GM19238 (cell line): ENCODE data around the gene SHISAL2B.
"Not testable (repeated sequence)": the region's sequence is repeated elsewhere in the genome, so short reads cannot be mapped to it uniquely, and the experiment has no call there.

Experiments used
- DNase-seq: peaks from one replicate; pipeline ENCODE4 v3.0.0; 2011; ENCODE audit warnings: low spot score; ENCODE audit not compliant: insufficient read length

The SHISAL2B gene

GRCh38 chr5:64696414-64696813 lies 6.1 kb downstream of the SHISAL2B start:
- not testable (repeated sequence) for DNase-seq

- DNase-seq, result no peak
These were observed 10.5 kb downstream of the SHISAL2B start for GRCh38 chr5:64700765-64701164.

- DNase-seq, result not testable (repeated sequence)
These were observed 15.8 kb downstream of the SHISAL2B start for GRCh38 chr5:64706074-64706473.

- no peak for DNase-seq
These were observed 16.9 kb downstream of the SHISAL2B start for GRCh38 chr5:64707191-64707590.

- DNase-seq, result not testable (repeated sequence)
These were observed 24.2 kb downstream of the SHISAL2B start for GRCh38 chr5:64714495-64714894.

GRCh38 chr5:64722588-64722987 lies 32.3 kb downstream of the SHISAL2B start:
- DNase-seq, result no peak

GRCh38 chr5:64727150-64727549 lies 36.8 kb downstream of the SHISAL2B start:
- DNase-seq, result no peak

GRCh38 chr5:64742411-64742810 lies 52.1 kb downstream of the SHISAL2B start:
- DNase-seq, result no peak

- no peak for DNase-seq
These were observed 52.5 kb downstream of the SHISAL2B start for GRCh38 chr5:64742821-64743220.

- DNase-seq, result no peak
These were observed 54.6 kb downstream of the SHISAL2B start for GRCh38 chr5:64744914-64745313.

- no peak for DNase-seq
These were observed 56.1 kb downstream of the SHISAL2B start for GRCh38 chr5:64746446-64746845.

- no peak for DNase-seq
These were observed 59.1 kb downstream of the SHISAL2B start for GRCh38 chr5:64749385-64749784.

- DNase-seq, result no peak
These were observed 63.8 kb downstream of the SHISAL2B start for GRCh38 chr5:64754066-64754465.

GRCh38 chr5:64758901-64759300 lies 68.6 kb downstream of the SHISAL2B start:
- no peak for DNase-seq

- no peak for DNase-seq
These were observed 69.8 kb downstream of the SHISAL2B start for GRCh38 chr5:64759960-64760660.

- DNase-seq, result no peak
These were observed 73.7 kb downstream of the SHISAL2B start for GRCh38 chr5:64763948-64764503.

GRCh38 chr5:64765804-64766504 lies 75.7 kb downstream of the SHISAL2B start:
- DNase-seq, result no peak

- no peak for DNase-seq
These were observed 76.6 kb downstream of the SHISAL2B start for GRCh38 chr5:64766941-64767340.
